ENCODE data around the gene GANC.
"Not testable (repeated sequence)": the region's sequence is repeated elsewhere in the genome, so short reads cannot be mapped to it uniquely, and the experiment has no call there.

The GANC gene

GRCh38 chr15:42285034-42285433 lies 12.0 kb downstream of the GANC start:
- DNase-seq: no peak

GRCh38 chr15:42286445-42287029 lies 13.5 kb downstream of the GANC start:
- DNase-seq: no peak

- DNase-seq: no peak
Measured at GRCh38 chr15:42287931-42288330, 14.9 kb downstream of the GANC start.

GRCh38 chr15:42289166-42289565 lies 16.2 kb downstream of the GANC start:
- DNase-seq: no peak

- DNase-seq: not testable (repeated sequence)
Measured at GRCh38 chr15:42301004-42301403, 28.0 kb downstream of the GANC start.

GRCh38 chr15:42306681-42307080 lies 33.7 kb downstream of the GANC start:
- no peak for DNase-seq

GRCh38 chr15:42313463-42313862 lies 40.5 kb downstream of the GANC start:
- no peak for DNase-seq

- no peak for DNase-seq
Measured at GRCh38 chr15:42314818-42315217, 41.8 kb downstream of the GANC start.

- no peak for DNase-seq
Measured at GRCh38 chr15:42315521-42315920, 42.5 kb downstream of the GANC start.

GRCh38 chr15:42316282-42316805 lies 43.3 kb downstream of the GANC start:
- not testable (repeated sequence) for DNase-seq

- DNase-seq: no peak
Measured at GRCh38 chr15:42319206-42319605, 46.2 kb downstream of the GANC start.

- no peak for DNase-seq
Measured at GRCh38 chr15:42324308-42324707, 51.3 kb downstream of the GANC start.

- no peak for DNase-seq
Measured at GRCh38 chr15:42329161-42329560, 56.2 kb downstream of the GANC start.

- DNase-seq: no peak
Measured at GRCh38 chr15:42329992-42330391, 57.0 kb downstream of the GANC start.

- DNase-seq: no peak
Measured at GRCh38 chr15:42331235-42331634, 58.2 kb downstream of the GANC start.

GRCh38 chr15:42332331-42332730 lies 59.3 kb downstream of the GANC start:
- no peak for DNase-seq

GRCh38 chr15:42335074-42335473 lies 62.1 kb downstream of the GANC start:
- DNase-seq: no peak

- not testable (repeated sequence) for DNase-seq
Measured at GRCh38 chr15:42336650-42337049, 63.6 kb downstream of the GANC start.

GRCh38 chr15:42337104-42337503 lies 64.1 kb downstream of the GANC start:
- not testable (repeated sequence) for DNase-seq

GRCh38 chr15:42338500-42338899 lies 65.5 kb downstream of the GANC start:
- no peak for DNase-seq

- no peak for DNase-seq
Measured at GRCh38 chr15:42343596-42344232, 70.7 kb downstream of the GANC start.

GRCh38 chr15:42344763-42345162 lies 71.8 kb downstream of the GANC start:
- DNase-seq: no peak

- no peak for DNase-seq
Measured at GRCh38 chr15:42345504-42345903, 72.5 kb downstream of the GANC start.

- DNase-seq: no peak
Measured at GRCh38 chr15:42348083-42348482, 75.1 kb downstream of the GANC start.

- DNase-seq: no peak
Measured at GRCh38 chr15:42349186-42349585, 76.2 kb downstream of the GANC start.

Data from right hindlimb (tissue), 1 donor.